ENCODE measurements around the gene KCTD10. TPM values are rescaled to one million over a fixed set of nuclear protein-coding genes. Genes with fewer than 3 reads are reported as not detected.

KCTD10 gene
- total and polyA plus RNA-seq, 2 of the 13 experiments (the other 11 are each of a cell fraction or from before 2014, with no cell fraction given), result 6.9 to 25.4 TPM

- peaks cover 36% of the 10 kb centered on the region for H3K4me1 ChIP-seq (ENCODE audit: insufficient read depth, low read length)
- 0 out of 3 replicates have a peak, but pooled peaks have one; percentile 7 for ATAC-seq
- DNase-seq (ENCODE audit: low spot score), result no peak
- WGBS (ENCODE audit: low lambda C conversion rate), result 17% methylated on average over 15 of the region's 19 CpGs
- ChIA-PET CTCF (ENCODE audit: low intra/inter-chr PET ratio, low total read pairs) (no interaction called here), POLR2A (interaction anchor here (1.3 to 1.8 kb wide), 2 partner anchors 14 to 18 kb away, joined by 3 to 16 read pairs; no protein-coding TSS in a partner anchor)
- no peaks in the 10 kb centered on the region for H4K20me1 ChIP-seq (ENCODE audit: insufficient read depth, low read length)
- H3K9ac ChIP-seq (ENCODE audit: insufficient read depth, low read depth, low read length), result peak overlapping the region; percentile 96
- peaks cover 65% of the 10 kb centered on the region for H3K79me2 ChIP-seq (ENCODE audit: insufficient read depth, low read length)
- BruUV-seq (replicated peaks), result TSS peak; percentile 67
- no peaks in the 10 kb centered on the region for H3K9me3 ChIP-seq (ENCODE audit: low read length)
- peak overlapping the region; percentile 97 for H3K4me2 ChIP-seq (ENCODE audit: low read depth, low read length)
- no peak overlapping the region for H2AFZ ChIP-seq (ENCODE audit: low read length)
- FAIRE-seq, result no peak
- H3K4me3 ChIP-seq (replicated peaks in 1 of 3; ENCODE audit: insufficient read depth in 1 of 3, low read depth in 2 of 3, low read length in 3 of 3), result peak overlapping the region; percentile 95 to 98 (median 95)
- peaks cover 1 to 11% of the 10 kb centered on the region in 2 experiments; a peak in 1 of 5 replicates for H3K36me3 ChIP-seq (replicated peaks in 1 of 2; ENCODE audit: control insufficient read depth in 1 of 2, insufficient read depth in 2 of 2, low read length in 2 of 2)
- intact Hi-C loops (cut with micrococcal nuclease; ENCODE audit: unreplicated experiment) (loop anchor here (2.0 kb wide), 2 partner anchors 19 to 43 kb away; no protein-coding TSS in a partner anchor), in situ Hi-C loops (cut with HindIII; ENCODE audit: extremely low pct_ligation_motif_present, low pct_unique_long_range_greater_than_20kb) (no loop called here)
- peak overlapping the region; percentile 94 for H3K27ac ChIP-seq (ENCODE audit: extremely low read length, insufficient read depth, low read length)
- TF ChIP-seq ZNF839 (CRISPR knock-in tag; IDR thresholded peaks at IDR 0.05; ENCODE audit: borderline replicate concordance) (no peak), HOXD1 (CRISPR knock-in tag; IDR thresholded peaks at IDR 0.05) (0 out of 2 replicates have a peak, but pooled peaks have one; percentile 40), CENPT (CRISPR knock-in tag; IDR thresholded peaks at IDR 0.05; ENCODE audit: low read depth) (no peak)
- no peaks in the 10 kb centered on the region; a peak in 1 of 5 replicates for H3K27me3 ChIP-seq (ENCODE audit: control insufficient read depth in 1 of 2, insufficient read depth in 2 of 2, low read length in 2 of 2)
These were observed 900 bp downstream of the KCTD10 start for GRCh38 chr12:109475993-109476806.

- peaks cover 36% of the 10 kb centered on the region for H3K4me1 ChIP-seq (ENCODE audit: insufficient read depth, low read length)
- no TSS peak for BruUV-seq (replicated peaks)
- in situ Hi-C loops (cut with HindIII; ENCODE audit: extremely low pct_ligation_motif_present, low pct_unique_long_range_greater_than_20kb), result no loop called here
- peaks cover 1 to 21% of the 10 kb centered on the region in 2 experiments; a peak in 2 of 5 replicates for H3K36me3 ChIP-seq (replicated peaks in 1 of 2; ENCODE audit: control insufficient read depth in 1 of 2, insufficient read depth in 2 of 2, low read length in 2 of 2)
- no peaks in the 10 kb centered on the region for H4K20me1 ChIP-seq (ENCODE audit: insufficient read depth, low read length)
- H3K27ac ChIP-seq (ENCODE audit: extremely low read length, insufficient read depth, low read length), result no peak overlapping the region
- H3K4me2 ChIP-seq (ENCODE audit: low read depth, low read length), result no peak overlapping the region
- TF ChIP-seq CC2D1A (CRISPR knock-in tag; IDR thresholded peaks at IDR 0.05), result no peak
- no peak for TF ChIP-seq ZNF326 (CRISPR knock-in tag; IDR thresholded peaks at IDR 0.05; ENCODE audit: borderline replicate concordance)
- TF ChIP-seq ZNF883 (CRISPR knock-in tag; IDR thresholded peaks at IDR 0.05; ENCODE audit: not compliant biosample characterization), result no peak
- no peak for TF ChIP-seq ATF4 (CRISPR knock-in tag; IDR thresholded peaks at IDR 0.05)
- no peak for TF ChIP-seq DR1 (CRISPR knock-in tag; IDR thresholded peaks at IDR 0.05)
- TF ChIP-seq TCF12 (IDR thresholded peaks at IDR 0.05), result no peak
- TF ChIP-seq TCF12 (CRISPR knock-in tag; IDR thresholded peaks at IDR 0.05), result no peak
- no peak for TF ChIP-seq ZNF30 (CRISPR knock-in tag; IDR thresholded peaks at IDR 0.05)
- TF ChIP-seq ZNF143 (CRISPR knock-in tag; IDR thresholded peaks at IDR 0.05), result no peak
- TF ChIP-seq ATF7-NPFF (CRISPR knock-in tag; IDR thresholded peaks at IDR 0.05; ENCODE audit: low read depth), result no peak
- no peak overlapping the region for H3K9ac ChIP-seq (ENCODE audit: insufficient read depth, low read depth, low read length)
- ChIA-PET CTCF (ENCODE audit: low intra/inter-chr PET ratio, low total read pairs) (no interaction called here), POLR2A (interaction anchor here (1.3 kb wide), 1 partner anchor 19 kb away, joined by 3 read pairs; no protein-coding TSS in a partner anchor)
- WGBS (ENCODE audit: low lambda C conversion rate), result 97% methylated on average over 7 of the region's 7 CpGs
- no peak overlapping the region for H3K4me3 ChIP-seq (replicated peaks in 1 of 3; ENCODE audit: insufficient read depth in 1 of 3, low read depth in 2 of 3, low read length in 3 of 3)
- ATAC-seq (no peak), DNase-seq (ENCODE audit: low spot score) (no peak), FAIRE-seq (no peak)
- no peak overlapping the region for H2AFZ ChIP-seq (ENCODE audit: low read length)
- H3K9me3 ChIP-seq (ENCODE audit: low read length), result no peaks in the 10 kb centered on the region
- no peaks in the 10 kb centered on the region; a peak in 1 of 5 replicates for H3K27me3 ChIP-seq (ENCODE audit: control insufficient read depth in 1 of 2, insufficient read depth in 2 of 2, low read length in 2 of 2)
- H3K79me2 ChIP-seq (ENCODE audit: insufficient read depth, low read length), result peaks cover 75% of the 10 kb centered on the region
- intact Hi-C loops (cut with micrococcal nuclease; ENCODE audit: unreplicated experiment), result no loop called here
These were observed 2.0 kb downstream of the KCTD10 start for GRCh38 chr12:109475121-109475520.

Measured in HepG2 (cell line).